Endometrial microvascular endothelial cells (primary cell): ENCODE measurements around the gene USH1C. TPM values are rescaled to one million over a fixed set of nuclear protein-coding genes. Genes with fewer than 3 reads are reported as not detected.

Source experiments
- in situ Hi-C: cut with HindIII; loops from 2 replicates; pipeline ENCODE4 v1.10.0; 2017; ENCODE audit warnings: low sequenced_read_pairs, low pct_unique_long_range_greater_than_20kb; ENCODE audit errors: inconsistent ontology term
- total RNA-seq: library from RNA; depleted of rRNA; stranded (reverse); fragments of >200 nt; gene quantifications from one replicate; pipeline ENCODE4 v1.2.3, GENCODE V29; 2015; ENCODE audit errors: inconsistent ontology term

The USH1C gene
- total RNA-seq, 1 donor from 2014 or later = not detected

DNA sequence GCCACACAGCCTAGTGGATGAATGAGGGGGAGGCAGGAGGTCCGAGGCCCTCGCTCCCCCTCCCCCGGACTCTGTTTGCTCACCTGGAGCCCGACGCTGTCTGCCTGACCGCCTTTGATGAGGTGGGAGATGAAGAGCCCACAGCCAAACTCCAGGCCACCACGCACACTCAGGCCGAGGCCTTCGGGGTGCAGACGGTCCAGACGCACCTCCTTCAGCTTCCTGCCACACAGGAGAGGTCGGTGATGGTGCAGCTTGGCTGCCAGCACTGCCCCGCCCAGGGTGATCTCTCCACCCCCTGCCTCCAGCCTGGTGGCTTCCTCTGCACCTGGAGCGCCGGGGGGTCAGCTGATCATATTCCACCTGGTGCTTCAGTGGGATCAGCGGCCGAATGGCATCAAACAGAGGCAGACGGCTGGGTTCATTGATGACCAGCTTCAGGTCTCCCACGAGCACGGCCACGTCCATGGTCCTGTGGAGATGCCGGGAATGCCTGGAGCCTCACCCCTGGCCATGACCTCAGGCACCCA, 13.1 kb downstream of the USH1C start:
- in situ Hi-C loops = no loop called here

DNA sequence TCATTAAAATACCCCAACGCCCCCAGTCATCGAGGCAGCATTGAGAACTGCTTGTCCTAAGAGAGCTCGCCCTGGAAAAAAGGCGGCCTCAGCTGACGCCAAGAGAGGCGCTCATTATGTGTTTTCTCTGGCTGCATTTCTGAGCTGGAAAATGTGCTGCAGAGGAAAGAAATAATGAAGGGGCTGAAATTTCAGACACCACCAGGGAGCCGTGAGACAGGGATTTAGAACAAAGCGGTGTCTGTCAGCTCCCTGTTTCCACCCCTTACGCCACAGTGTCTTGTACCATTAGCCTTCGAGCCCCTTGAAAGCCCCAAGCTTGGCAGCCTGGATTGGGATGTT, 14.4 kb downstream of the USH1C start:
- in situ Hi-C loops = no loop called here

DNA sequence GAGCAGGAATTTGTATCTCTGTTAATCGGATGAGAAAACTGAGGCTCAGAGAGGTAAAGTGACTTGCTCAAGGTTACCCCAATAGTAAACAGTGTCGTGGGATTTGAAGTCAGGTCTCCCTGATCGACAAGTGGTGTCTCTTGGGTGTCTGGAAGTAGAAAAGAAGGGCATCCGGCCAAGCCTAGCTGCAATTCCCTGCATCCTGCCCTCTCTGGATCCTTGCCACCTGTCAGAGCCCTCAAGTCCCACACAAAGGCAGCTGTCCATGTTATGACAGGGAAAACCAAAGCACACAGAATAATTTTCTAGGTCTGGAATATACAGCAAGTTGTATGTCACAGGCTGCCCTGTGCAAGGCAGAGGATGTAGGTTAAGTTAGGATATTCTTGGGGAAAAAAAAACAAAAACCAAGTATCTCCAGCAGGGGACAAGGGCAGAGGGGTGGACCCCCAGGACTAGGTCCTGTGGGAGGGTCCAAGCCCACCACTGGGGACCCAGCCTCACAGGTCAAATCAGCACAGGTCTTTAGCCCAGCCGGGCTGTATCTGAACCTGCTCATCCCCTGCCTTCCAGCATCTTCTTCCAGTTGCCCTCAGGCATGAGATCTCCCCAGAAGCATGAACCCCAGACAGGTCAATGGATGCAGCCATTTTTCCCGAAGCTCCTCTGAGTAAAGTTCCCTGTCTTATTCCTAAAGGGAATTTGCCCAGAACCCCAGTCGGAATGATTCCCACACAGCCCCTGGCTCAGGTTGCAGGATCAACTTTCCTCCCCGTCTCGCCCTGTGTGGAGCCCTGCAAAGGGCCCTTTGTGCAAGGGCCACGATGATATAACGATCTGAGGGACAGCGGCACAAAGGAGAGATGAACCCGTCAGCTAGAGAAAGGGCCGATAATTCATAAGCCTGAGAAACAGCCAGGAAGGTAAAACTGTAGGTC, 15.0 kb downstream of the USH1C start:
- in situ Hi-C loops = no loop called here

DNA sequence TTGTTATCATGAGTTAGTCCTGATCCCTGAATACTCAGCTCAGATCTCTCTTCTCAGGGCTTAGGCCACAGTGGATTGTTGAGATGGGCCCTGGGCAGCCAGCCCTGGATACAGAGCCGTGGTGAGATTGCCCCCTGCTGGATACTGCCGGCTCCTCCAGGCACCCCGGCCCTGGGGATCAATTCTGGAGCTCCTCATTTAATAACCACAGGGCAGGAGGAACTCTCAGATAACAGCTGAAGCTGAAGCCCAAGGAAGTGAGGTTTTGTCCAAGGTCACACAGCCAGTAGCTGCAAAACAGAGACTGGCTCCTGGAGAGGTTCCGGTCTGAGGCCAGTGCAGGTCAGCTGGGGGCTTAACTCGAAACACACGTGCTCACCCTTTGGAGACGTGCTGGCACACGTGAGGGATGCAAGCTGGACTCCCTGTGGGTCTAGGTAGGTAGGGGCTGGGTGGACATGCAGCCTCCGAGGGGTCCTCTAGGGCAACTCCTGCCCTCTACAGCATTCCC, 16.0 kb downstream of the USH1C start:
- in situ Hi-C loops = no loop called here

DNA sequence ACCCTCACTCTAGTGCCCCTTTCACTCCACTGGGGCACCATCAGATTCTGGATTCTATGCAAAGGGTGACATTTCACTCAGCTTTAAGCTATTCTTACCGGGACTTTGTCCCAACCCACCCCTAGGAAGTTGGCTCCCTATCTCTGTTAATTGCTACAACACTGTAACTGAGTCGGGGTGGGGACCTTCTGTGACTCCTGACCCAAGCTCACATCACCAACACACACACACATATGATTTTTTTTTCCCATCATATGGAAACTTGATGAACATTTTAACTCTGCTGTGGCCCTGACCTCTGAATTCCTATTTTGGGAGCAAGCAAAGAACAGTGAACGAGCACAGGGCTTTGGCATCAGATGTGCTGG, 16.6 kb downstream of the USH1C start:
- in situ Hi-C loops = no loop called here

DNA sequence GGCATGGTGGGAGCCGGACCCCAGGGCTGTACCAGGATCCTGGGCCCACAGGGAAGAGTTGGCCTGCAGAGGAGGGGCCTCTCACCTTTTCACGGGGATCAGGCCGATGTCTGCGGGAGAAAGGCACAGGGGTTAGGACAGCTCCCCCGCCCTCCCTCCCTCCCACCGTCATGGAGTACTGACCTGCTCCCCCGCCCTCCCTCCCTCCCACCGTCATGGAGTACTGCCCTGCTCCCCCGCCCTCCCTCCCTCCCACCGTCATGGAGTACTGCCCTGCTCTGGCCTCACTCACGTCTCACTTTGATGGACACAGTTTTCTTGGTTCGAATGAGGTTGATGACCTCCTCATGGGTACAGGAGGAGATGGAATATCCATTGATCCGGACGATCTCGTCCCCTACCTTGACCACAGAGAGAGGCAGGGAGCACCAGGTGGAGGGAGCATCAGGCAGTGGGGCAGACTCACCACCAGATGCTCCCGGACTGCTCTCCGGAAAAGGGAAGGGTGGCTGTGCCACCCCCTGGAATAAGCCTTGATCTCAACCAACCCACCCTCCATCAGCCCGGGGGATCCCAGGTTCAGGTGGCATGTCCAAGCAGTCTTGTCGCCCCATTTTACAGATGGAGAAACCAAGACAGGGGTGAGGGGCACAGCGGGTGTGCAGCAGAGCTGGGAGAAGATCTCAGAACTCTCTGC, 17.1 kb downstream of the USH1C start:
- in situ Hi-C loops = no loop called here

DNA sequence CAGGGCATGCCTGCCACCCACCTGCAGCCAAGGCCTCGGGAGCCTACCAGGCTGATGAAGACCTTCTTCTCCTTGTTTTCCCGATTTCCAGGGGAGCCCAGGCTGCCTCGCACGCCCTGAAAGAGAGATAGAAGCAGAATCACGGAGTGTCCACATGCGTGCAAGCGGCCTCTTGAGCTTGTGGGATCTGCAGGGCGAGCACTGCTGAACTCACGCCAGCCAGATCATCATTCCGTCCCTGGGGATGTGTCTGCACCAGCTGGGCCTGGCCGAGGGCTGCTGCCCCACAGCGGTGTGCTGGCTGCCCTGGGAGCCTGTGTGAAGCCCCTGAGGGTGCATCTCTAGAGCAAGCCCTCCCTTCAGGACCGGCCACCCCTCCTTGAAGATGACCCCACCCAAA, 17.9 kb downstream of the USH1C start:
- in situ Hi-C loops = no loop called here

DNA sequence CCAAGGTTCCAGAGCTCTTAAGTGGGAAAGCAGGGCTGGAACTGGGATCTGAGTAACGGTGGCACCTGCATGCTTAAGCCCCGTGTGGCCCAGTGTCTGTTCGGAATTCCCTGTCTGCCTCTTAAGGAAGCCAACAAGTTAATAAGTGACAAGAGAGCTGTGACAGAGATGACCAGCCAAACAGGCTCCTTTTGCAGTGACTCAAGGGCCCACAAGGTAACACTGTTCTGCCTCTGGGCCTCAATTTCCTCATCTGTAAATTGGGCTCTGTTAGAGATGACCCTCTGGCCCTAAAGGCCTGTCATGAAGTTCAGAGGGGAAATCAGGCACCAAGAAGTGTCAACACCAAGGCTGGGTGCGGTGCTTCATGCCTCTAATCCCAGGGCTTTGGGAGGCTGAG, 18.6 kb downstream of the USH1C start:
- in situ Hi-C loops = no loop called here

DNA sequence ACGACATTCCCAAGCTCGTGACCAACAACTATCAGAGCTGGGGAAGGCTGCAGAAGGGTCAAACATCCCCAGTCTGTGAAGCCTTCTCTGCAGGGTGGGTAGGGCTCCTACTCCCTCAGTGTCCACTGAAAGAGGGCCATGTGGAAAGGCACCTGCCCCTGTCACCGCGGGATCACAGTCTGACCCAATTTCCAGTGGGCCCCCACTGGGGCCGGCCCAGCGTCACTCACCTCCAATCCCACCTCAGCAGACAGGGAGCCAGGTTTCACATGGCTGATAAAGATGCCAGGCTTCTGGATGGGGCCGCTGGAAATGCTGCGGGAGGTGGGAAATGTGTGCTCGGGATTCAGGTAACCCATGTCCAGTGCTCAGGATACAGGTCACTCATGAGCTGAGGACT, 20.0 kb downstream of the USH1C start:
- in situ Hi-C loops = no loop called here

DNA sequence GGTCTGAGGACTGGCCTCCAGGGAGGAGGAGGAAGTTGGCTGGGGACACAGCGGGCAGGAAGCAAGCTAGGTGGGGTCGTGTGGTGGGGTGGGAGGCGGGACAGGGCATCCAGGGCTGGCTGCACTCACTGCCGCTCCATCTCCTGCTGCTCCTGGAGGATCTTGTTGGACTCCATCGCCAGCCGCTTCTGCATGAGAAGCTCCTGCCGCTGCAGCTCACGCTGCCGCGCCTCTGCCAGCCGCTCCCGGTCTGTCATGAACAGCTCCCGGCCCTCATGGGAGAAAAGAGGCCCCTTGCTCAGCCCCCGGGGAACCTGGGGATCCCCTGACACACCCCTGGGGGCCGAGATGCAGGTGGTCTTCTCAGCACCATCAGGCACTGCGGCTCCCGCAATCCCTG, 21.6 kb downstream of the USH1C start:
- in situ Hi-C loops = no loop called here

DNA sequence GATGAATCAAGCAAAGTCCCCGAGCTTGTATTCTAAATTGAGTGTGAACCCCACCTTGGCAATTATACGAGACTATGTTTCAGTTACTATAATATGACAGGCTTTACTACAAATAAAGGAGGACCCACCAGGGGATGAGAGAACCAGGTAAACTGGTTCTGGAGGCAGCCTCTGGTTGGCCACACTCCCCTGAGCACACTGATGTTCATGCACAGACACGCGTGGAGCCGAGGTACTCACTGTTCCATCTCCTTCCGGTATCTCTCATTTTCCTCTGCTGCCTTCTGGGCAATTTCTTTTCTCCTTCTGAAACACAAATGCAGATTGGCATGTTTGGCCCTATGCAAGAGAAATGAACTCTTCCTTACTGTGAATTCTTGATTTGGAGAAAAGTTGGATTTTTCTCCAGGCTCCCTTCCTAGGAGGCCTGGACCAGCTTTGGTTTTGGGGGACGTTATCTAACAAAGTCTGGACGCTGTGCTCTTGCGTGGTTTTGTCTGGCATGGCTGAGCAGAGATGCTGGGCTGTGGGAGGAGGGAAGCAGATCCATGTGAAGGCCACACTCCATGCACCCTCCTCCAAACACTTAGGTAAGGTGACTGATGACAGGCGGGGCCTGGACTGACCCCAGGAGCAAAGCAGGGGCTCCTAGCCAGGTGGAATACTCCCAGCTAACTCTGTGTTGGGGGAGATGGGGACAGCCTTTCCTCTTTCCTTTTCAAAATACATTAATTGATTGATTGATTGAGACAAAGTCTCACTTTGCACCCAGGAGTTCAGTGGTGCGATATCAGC, 22.9 kb downstream of the USH1C start:
- in situ Hi-C loops = no loop called here

DNA sequence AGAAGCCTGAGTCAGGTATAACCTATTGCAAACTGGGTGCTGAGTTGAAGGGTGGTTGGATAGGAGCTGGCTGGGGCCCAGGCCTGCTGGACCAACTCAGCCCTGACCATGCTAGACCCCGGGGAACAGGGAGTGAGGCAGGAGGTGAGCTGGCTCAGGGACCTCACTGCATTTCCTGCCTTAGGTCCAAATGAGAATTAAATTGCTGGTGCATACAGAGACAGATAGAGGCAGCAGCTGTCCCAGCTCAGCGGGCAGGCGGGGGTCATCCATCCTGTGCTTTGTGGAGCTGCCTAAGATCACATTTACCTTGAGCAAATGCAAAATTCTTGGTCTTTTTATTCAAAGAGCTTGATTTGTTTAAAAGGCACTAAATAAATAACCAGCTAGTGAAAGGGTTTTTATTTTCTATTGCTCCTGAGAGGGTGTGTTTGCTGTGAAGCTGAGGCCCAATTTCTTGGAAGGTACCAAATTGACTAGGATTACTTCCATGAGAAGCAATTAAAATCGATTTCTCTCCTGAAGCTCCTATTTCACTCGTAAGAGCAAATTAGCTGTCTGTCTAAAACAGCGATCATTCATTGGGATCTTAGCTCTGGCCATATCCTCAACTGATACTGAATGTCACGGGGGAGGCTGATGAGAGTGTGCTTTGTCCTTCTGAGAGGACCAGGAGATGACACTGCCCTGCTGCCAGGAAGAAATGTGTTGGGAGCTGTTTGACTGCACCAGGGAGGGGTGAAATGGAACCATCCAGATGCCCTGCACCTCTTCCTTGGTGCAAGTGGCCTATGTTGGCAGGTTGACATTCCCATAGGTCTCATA, 24.9 kb downstream of the USH1C start:
- in situ Hi-C loops = no loop called here

DNA sequence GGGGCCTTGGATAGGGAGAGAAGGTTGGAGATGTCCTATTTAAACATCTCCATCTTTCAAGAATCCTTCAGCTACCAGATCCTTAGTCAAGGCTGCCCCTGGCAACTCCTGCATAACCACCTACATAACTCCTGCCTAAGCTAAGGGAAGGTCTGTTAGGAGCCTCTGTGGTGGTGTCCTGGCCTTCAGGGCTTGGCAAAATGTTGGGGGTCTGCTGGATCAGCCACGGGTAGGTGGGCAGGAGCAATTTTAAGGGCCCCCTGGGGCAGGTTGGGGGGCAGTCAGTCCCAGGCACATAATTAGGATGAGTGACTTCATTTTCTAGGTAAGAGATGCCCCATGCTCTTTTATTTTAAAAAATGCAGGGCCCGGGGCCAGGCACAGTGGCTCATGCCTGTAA, 25.9 kb downstream of the USH1C start:
- in situ Hi-C loops = no loop called here

DNA sequence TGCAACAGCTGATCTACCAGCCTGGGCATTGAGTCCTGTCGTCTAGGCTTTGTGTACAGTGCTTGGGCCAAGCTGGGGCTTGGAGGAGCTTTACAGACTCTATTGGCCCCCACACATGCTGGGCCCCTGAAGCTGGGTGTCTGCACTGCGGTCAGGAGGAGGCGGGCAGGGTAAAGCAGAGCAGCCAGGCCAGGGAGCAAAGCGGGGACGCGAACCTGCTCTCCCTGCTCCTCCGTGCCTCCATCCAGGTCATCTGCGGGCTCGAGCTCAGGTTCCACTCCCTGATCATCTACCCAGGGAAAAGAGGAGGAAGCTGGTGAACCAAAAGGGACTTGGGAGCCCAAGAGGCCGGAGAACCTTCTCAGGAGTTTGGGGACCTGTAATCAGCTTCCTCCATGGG, 27.0 kb downstream of the USH1C start:
- in situ Hi-C loops = no loop called here

DNA sequence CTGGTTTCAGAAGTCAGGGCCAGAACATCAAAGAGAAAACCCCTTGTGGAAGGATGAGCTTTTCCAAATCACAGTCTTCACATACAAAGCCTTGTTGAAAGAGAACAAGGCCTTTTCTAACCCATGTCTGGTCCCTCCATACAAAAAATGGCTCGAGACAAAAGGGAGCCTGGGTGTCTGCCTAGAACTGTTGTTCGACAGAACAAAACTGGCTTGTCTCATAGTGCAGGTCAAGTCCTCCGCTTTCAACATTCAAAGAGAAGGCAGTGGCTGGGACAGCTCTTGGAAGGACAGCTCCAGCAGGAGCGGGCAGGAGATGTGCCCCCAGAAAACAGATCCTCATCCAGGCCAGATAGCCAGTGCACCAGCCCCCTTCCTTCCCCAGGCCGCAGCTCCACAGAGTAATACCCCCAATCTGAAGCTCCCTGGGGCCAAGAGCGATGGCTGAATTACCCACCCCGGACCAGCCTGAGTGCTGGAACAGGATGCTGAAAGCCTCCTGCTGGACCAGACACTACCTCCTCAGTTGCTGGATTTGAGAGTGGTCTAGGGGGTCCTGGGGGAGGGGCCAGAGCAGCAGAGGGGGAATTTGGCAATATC, 27.6 kb downstream of the USH1C start:
- in situ Hi-C loops = no loop called here

DNA sequence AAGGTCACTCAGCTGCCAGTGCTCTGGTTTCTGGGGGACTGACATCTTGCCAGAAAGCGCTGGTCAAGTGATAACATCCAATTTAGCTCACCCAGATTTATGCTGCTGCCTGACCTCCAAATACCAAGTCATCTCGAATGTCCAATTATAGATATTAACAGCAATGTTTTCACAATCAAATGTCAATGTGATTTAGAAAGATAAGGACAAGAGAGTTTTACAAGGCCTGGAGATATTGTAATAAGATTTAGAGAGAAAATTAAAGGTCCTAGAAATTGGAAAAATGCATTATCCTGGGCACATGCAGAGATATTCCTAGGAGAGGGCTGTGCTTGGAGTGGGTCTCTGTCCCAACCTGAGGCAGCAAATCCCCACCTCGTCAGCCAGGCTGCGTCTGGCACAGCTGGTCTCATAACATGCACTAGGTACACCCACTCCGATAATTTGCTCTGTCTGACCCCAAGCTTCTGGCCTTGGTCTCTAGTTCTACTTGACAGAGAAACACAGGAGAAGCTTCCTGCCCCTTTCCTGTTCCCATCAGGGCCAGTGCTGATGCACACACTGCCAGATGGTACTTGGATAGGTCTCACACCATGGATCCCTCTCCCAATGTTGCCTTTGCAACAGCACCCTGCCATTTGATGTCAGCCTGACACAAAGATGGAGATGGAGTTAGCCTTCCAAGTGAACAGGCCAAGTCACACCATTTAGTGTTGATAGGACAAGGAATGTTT, 28.6 kb downstream of the USH1C start:
- in situ Hi-C loops = no loop called here

DNA sequence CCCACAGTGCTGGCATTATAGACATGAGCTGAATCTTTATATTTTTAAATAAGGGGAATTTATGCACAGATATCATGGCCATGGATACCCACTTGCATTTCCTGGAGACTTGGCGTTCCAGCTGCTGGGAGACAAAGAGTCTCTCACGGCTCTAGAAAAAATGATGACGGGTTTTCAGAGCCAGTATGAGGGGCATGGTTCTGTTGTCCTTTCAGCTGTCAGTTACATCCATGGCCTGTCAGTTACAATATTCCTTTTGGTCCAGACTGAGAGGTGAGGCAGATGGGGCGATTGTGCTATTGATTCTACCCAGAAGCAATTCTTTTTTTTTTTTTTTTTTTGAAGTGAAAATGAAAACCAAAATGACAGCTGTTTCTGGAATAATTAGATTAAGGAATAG, 29.7 kb downstream of the USH1C start:
- in situ Hi-C loops = no loop called here

DNA sequence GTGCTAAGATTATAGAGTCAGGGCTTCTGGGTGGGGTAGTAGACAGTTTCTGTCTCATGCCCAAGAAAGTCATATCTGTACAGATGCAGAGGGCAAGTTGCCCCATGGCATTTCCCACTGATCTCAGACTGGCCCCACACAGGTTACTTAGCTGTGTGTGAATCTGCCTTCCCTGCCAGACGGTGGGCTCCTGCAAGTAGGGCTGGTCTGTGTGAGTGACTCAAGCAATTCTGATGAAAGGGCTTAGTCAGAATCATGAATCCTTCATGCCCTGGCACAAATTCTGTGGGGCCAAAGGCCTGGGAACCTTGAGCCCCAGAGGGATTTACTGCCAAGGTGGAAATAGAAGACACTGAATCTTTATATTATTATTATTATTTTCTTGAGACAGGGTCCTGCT, 30.4 kb downstream of the USH1C start:
- in situ Hi-C loops = no loop called here
